Activated CD8-positive, alpha-beta memory T cell treated with anti-CD3 and anti-CD28 coated beads for 4 hours (primary cell): ENCODE data around the gene TCFL5.

Experiments used
- DNase-seq, 2 donors: peaks; one replicate each; pipeline ENCODE4 v3.0.0-alpha.2; 2020; ENCODE audit warnings: low read depth in 2 of 2

Gene TCFL5

DNA sequence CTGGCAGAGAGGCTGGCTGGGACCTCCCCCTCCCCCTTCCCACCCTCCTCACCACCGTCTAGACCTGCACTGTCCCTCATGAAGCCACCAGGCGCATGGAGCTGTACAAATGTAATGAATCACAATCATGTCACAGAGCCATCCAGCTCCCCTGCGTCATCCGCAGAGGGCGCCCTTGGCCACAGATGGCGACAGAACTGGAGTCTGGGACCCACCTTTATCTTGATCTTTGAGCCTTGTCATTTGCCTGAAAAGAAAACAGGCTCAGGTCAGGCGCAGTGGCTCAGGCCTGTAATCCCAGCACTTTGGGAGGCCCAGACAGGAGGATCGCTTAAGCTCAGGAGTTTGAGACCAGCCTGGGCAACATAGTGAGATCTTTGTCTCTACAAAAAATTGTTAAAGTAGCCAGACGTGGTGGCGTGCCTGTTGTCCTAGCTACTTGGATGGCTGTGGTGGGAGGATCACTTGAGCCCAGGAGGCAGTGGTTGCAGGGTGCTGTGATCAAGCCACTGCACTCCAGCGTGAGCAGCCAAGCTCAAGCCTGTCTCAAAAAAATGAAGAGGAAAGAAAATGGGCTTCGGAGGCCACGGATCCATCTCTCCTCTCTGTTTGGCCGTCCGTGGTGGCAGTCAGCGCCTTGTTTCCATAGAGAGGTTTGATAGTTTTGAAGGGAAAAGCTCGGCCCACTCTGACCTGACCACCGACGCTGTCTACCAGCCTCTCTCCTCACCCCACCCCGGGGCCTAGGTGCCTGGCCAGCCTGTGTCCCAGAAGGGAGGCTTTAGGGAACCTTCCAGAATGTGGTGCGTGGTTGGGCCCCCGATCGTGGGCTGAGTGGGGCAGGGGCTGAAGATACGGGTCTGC, 38.6 kb downstream of the TCFL5 start:
- no peak for DNase-seq

DNA sequence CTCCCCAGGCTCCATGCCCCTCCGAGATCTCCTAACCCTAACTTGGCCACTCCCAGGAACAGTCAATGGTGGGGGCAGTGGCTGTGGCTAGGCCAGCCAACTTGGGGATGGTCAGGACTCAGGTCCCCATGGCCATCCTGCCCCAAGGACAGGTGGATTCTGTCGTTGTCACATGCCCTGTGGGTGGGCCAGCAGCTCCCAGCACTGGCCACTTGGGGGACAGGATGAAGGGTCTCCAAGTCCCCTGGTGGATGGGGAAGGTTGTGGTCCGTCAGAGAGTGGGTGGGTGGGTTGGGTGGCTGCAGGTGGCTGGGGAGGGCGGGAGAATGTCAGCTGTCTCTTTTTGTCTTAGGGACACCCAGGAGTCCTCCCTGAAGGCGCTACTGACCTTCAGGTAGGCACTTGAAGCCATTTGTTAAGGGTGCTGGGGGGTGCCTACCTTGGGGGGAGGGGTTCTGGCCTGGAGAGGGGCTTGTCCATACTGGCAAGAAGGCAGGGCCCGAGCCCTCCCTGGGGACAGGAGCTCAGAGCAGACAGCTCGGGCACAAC, 39.3 kb downstream of the TCFL5 start:
- no peak for DNase-seq

DNA sequence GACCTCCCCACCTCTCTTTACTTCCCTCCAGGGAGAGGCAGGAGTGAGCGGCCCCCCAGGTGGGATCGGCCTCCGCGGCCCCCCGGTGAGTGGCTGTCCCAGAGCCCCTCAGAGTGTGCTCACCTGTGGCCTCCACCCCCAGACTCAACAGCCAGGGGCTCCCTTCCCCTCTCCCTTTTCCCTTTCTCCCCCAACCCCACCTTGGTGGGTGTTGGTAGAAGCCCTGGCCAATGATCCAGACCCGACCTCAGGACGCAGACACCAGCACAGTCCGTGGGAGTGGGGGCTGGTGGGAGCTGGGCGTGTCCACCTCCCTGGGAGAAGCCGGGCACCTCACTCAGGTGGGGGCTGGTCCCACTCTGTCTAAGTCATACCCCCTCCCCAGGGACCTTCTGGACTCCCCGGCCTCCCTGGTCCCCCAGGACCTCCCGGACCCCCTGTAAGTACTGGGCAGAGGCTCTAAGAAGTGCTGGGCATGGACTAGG, 39.9 kb downstream of the TCFL5 start:
- no peak for DNase-seq

DNA sequence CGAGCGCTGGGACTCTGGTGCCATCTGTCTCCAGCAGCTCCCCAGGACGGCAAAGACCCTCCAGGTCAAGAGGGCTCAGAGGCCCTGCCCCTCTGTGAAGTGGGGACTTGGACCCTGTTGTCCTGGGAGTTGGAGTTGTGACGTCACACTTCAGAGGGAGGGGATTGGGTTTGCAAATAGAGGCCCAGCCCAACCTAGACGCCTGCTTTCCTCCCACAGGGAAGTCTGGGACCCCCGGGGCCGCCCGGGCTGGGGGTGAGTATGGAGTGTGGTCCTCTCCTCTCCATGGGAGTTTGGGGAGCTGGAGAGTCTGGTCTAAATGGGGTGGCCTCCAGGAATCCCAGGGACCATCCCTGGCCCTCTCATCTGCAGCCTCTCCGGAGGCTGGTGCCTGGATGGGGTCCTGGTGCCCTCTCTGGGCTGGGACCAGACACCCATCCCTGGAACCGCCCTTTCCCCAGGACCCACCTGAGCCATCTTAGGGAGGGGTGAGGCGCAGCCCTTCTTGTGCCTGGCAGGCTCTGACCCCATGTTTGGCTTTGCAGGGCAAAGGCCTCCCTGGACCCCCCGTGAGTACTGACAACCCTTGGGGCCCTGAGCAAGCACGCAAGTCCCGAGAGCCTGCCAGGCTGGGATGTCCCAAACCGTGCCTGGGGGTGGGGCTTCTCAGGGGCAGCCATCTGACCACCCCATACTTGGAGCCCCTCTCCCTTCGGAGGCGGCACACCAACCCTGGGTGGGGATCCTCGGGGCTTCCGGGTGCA, 40.5 kb downstream of the TCFL5 start:
- DNase-seq, result no peak

DNA sequence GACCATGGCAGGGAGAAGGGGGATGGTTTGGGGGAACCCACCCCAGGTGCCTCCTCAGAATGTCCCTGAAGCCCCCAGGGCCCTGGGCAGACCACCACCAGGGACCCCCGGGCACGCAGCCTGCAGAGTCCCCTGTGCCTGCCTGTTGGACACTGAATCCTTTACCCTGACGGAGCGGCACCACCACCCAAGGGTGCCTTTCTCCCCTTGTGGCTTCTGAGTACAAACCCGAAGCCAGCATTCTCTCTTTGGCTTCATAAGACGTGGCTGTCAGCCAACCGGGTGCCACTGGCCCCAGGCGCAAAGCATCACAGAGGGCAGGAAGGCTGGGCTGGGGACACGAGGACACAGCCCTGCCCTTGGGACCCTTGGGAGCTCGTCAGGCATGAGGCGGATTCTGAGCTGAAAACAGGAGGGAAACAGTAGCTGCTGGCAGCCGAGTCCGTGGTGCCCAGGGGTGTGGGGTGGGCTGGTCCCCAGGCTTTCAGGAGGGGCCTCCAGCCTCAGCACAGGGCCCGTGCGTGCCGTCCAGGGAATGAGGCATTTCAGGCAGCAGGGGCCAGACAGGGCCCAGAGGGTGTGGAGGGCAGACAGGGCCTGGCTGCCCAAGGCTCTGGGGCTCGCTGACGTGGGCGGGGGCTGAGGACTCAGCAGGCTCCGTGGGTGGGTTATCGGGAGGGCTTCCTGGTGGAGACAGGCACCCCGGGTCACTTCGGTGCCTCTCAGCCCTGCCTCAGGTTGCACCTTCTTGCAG, 41.2 kb downstream of the TCFL5 start:
- DNase-seq, result no peak

DNA sequence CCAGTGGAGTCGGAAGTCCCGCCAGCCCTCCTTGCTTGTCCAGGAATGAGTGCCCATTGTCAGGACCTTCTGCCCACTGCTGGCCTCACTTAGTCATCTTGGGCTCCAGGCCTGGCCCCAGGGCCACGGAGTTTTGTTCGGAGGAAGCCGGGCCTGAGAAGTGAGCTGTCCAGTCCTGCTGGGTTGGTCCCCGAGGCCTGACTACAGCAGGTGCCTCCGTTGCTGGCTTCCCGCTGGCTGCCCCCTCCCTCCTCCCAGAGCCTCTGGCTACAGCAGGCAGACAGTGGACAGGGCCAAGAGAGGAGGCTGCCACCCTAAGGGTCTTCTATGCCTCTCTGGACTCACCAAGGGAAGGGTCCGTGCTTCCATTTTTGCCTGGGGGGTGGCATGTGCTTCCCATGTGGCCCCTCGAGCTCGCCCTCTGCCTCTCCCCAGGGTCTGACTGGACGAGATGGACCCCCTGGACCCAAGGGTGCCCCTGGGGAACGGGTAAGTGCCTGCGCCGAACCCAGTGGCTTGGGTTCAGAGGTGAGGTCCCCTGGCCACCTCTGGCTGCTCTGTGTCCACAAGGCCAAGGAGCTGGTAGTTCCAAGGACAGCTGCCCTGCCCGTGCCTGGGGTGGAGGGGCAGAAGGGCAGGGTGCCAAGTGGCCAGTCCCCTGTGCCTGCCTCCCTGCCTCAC, 42.0 kb downstream of the TCFL5 start:
- no peak for DNase-seq

DNA sequence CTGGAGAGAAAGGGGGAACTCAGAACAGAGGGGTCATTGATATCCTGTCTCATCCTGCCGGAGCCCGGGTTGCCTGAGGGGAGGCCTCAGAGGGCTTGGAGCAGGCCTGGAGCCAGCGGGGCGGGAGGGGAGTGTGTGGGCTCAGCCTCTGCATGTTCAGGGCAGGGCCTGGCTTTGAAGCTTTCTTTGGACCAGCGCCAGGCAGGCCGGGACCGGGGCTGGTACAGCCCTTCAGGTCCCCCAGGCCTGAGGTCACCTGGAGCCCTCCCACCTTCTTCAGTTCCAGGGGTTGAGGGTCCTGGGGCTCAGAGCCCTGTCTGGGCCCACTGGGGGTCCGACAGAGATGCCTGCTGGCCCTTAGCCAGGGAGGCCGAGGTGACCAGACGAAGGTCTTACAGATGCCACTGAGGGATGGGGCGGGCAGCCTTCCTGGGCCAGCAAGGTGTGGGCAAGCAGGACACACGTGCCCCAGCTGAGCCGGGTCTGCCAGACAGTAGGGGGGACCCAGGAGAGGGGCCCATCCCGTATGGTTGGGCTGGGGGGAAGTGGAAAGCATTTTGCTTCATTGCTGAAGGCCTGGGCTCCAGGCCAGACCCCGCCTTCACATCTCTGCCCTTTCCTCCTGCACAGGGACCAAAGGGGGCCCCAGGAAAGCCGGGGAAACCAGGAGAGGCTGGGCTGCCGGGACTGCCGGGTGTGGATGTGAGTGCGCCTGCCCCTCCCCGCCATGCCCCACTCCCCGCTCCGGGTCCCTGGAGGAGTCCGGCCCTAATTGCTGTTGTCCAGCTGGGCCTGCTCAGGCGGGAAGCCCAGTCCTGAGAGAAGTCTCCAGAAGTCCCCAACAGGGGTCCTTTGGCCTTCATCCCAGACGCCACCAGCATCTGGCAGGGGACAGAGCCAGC, 42.8 kb downstream of the TCFL5 start:
- no peak for DNase-seq

DNA sequence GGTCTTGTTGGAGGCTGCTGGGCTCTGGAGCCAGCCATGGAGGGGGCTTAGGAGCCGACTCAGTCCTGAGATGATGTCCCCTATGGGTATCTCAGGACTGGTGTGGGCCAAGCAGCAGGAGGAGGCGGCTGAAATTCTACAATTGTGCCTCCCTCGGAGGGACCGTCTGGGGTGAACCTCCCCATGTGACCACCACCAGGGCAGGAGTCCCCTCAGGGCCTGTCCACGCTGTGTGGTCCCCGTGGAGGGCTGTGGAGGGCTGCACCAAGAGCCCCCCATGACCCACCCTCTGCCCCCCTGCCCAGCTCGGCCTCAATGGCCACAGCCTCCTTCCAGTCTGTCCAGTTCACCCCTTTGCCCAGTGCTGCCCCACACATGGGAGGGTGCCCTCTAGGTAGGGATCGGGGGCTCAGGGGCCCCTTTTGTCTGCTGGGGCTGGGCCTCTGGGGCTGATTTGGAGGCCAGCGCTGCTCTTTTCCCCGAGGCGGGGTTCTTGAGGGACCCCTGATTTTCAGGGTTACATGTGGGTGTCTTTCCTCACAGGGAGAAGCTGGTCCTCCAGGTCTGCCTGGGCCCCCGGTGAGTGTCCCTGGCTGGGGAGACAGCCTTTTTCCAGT, 43.5 kb downstream of the TCFL5 start:
- no peak for DNase-seq

DNA sequence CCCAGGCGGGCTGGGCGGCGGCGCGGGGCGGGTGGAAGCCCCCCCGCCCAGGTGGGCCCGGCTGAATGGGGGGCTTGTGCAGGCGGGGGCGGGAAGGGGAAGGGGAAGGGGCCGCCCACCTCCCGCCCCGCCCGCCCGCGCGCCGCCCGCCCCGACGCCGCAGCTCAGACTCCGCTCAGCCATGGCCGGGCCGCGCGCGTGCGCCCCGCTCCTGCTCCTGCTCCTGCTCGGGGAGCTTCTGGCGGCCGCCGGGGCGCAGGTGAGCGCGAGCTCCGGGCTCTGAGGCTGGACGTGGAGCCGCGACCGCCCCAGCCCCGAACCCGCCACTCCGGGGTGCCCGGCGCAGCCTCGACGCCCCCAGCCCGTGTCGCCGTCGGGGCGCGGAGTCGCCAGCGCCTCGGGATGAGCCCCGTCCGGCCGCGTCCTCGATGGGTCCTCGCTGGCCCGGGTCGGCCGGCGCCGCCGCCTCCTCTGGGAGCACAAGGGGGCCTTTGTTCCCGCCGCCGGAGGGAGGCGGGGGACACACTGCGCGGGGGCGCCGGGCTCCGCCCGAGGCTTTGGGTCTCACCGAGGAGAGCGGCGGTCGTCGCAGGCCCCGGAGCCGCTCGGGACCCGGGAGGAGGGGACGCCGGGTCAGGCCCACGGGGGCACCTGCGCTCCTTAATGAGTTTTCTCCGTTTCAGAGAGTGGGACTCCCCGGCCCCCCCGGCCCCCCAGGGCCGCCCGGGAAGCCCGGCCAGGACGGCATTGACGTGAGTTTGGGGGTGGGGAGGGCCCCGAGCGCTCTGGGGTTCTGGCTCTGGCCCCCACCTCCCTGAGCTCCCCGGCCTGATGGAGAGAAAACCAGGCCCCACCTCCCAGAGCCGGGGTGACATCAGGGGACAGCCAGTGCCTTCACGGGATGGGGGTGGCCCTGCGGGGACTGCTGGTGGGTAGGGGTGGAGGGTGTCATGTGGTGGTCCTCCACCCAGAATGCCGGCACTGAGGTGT, 44.4 kb downstream of the TCFL5 start, which contains the start of gene COL9A3:
COL9A3 (plus strand) TSS at position 167 of the 990 bp plus-strand sequence; CDS start at position 182, 15 bp downstream.
- DNase-seq, result no peak

DNA sequence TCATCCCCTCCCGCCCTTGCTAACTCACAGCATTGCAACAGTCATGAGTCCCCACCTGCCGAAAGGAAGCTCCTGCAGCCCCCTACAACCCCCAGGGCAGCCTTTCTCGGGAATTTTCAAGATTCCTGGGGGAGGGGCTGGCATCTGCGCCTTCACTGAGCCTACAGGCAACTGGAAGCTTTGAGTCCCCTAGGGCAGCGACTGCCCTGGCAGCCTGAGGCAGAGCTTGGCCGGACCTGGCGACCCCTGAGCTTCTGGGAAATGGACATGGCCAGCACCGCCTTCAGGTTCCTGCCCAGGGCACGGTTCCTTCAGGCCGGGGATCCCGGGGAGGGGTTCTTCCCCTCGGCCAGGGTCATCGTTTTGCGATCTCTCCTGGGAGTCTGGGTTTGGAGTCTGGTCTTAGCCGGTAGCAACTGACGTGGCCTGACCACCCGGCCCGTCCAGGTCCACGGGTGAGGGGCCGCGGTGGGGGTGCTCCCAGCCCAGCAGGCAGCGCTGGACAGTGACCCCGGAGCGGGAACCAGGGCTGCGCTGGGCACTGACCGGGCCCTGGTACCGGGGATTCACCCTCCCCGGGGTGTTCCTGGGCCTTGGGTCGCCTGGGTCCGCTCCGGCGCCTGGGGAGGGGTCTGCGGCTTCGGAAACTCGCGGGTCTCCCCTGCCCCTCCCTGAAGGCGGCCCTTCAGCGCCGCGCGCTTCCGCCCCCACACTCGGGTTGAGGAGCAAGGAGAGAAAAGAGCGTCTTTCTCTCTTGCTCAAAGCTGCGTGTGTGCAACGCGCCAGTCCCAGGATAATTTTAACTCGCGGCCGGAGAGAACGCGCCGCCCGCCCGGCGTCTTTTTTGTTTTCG, 45.4 kb downstream of the TCFL5 start:
- no peak for DNase-seq

DNA sequence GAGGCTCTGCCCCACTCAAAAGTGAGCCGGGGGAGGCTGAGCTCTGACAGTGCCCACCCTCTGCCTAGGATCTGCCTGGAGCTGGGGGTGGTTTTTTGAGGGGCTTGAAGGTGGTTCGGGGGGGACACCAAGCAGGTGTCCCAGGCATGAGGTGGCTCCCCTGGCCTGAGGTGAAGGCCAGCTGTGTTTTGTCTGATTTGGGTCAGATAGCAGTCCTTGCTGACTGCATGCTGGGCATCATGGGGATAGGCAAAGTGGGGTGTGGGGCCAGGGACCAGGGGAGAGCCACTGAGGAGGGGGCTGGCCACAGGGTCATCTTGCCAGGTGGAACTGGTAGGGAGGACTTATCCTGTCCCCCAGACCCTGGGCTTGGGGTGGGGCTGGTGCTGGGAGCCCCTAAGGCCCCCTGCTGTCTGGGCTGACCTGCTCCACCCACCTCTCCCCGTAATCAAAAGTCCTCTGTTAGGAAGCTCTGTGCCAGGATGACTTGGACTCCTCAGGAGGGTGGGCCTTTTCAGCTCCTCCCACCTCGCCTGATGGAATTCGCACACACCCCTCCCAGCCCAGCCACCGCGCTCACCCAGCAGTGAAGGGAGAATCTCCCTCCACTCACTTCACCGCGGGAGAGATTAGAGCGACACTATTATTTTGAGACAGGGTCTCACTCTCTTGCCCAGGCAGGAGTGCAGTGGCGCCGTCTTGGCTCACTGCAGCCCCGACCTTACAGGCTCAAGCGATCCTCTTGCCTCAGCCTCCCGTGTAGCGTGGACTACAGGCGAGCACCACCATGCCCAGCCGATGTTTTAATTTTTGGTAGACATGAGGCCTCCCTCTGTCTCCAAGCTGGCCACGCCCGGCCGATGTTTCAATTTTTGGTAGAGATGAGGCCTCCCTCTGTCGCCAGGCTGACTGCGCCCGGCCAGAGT, 46.3 kb downstream of the TCFL5 start:
- DNase-seq, result no peak

DNA sequence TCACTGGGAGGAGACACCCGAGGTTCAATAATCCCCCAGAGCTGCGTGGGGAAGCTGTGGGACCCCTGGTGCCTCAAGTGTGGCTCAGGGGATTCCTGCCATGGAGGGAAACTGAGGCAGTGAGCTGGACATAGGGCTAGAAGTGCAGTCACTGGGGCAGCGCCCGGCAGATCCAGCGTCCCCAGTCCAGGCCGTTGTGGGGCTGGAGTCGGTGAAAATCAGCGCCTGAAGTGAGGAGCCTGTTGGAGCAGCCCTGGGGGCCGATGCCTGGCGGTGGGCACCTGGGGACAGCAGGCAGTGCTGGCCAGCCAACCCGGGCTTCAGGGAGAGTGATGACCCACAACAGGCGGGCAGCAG, 46.9 kb downstream of the TCFL5 start:
- no peak for DNase-seq

DNA sequence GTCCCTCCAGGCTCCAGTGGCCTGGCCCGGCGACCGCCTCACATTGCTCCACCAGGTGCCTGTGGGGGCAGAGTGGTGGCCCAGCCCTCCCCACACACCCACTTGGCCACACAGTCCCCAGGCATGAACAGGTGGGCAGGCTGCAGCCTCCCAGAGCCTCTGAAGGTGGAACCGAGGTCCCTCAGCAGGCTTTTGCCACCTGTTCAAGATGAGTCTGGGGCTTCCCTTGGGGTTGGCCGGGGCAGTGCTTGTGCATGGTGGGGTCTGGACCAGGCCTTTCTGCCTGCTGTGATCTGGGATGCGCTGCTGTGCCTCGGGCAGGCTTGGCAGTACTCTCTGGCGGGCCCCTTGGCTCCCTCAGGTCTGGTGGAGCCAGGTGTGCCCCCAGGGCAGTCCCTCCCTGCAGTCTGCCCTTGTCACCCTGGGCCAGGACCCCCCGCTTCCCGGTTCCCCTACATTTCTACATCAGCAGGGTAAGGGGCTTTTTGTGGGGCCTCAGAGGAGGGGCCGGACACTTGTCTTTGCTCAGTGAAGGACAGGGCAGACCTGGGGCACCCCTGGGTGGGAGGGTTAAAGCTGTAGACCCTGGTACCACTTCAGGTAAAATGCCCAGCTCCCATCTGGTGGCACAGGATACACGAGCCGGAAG, 47.4 kb downstream of the TCFL5 start:
- no peak for DNase-seq

DNA sequence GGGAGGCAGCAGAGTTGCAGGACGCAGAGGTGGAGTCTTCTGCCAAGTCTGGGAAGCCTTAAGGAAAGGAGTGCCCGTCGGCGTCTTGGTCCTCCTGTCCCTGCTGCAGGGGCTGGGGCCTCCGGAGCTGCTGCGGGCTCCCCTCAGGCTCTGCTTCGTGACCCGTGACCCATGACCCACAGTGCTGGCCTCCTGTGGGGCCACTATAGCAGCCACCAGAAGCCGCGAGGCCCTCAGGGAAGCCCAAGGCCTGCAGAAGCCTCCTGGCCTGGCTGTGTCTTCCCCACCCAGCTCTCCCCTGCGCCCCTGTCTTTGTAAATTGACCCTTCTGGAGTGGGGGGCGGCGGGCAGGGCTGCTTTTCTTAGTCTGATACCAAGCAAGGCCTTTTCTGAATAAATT, 48.0 kb downstream of the TCFL5 start:
- no peak for DNase-seq

DNA sequence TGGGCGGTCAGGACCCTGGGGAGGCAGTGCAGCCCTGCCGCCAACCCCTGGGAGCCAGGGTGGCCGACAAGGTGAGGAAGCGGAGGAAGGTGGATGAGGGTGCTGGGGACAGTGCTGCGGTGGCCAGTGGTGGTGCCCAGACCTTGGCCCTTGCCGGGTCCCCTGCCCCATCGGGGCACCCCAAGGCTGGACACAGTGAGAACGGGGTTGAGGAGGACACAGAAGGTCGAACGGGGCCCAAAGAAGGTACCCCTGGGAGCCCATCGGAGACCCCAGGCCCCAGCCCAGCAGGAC, 48.8 kb downstream of the TCFL5 start:
- DNase-seq, result no peak

DNA sequence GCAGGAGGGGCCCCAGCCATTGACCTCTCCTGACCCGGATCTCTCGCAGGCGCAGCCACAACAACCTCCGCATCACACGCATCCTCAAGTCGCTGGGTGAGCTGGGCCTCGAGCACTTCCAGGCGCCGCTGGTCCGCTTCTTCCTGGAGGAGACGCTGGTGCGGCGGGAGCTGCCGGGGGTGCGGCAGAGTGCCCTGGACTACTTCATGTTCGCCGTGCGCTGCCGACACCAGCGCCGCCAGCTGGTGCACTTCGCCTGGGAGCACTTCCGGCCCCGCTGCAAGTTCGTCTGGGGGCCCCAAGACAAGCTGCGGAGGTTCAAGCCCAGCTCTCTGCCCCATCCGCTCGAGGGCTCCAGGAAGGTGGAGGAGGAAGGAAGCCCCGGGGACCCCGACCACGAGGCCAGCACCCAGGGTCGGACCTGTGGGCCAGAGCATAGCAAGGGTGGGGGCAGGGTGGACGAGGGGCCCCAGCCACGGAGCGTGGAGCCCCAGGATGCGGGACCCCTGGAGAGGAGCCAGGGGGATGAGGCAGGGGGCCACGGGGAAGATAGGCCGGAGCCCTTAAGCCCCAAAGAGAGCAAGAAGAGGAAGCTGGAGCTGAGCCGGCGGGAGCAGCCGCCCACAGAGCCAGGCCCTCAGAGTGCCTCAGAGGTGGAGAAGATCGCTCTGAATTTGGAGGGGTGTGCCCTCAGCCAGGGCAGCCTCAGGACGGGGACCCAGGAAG, 49.3 kb downstream of the TCFL5 start:
- DNase-seq, result no peak
